ENCODE results near the gene FLNB. TPM values are rescaled to one million over a fixed set of nuclear protein-coding genes. Genes with fewer than 3 reads are reported as not detected.

FLNB gene
- total RNA-seq, 1 donor from 2014 or later: 80.9 TPM

- Histone ChIP-seq H3K9me3 (ENCODE audit: control insufficient read depth in 3 of 3, low read length in 3 of 3) (no peaks in the 10 kb centered on the region), H3K4me3 (ENCODE audit: low read length in 3 of 3) (peak overlapping the region in 2 of 3 donors; percentile 19 to 41), H3K9ac (ENCODE audit: low read depth in 1 of 3, low read length in 3 of 3) (peak overlapping the region in 1 of 3 donors; percentile 11), H3K36me3 (ENCODE audit: control insufficient read depth in 3 of 3, insufficient read depth in 3 of 3, low read length in 3 of 3) (no peaks in the 10 kb centered on the region), H3K27ac (ENCODE audit: low read depth, low read length) (no peak overlapping the region), H3K4me1 (ENCODE audit: control insufficient read depth in 3 of 3, insufficient read depth in 3 of 3, low read length in 3 of 3) (peaks cover 11 to 14% (median 11%) of the 10 kb centered on the region in 3 donors), H3K27me3 (ENCODE audit: control insufficient read depth in 3 of 3, insufficient read depth in 3 of 3, low read length in 3 of 3) (no peaks in the 10 kb centered on the region)
Observed at GRCh38 chr3:58217209-58217811, 209.1 kb downstream of the FLNB start.

DNA sequence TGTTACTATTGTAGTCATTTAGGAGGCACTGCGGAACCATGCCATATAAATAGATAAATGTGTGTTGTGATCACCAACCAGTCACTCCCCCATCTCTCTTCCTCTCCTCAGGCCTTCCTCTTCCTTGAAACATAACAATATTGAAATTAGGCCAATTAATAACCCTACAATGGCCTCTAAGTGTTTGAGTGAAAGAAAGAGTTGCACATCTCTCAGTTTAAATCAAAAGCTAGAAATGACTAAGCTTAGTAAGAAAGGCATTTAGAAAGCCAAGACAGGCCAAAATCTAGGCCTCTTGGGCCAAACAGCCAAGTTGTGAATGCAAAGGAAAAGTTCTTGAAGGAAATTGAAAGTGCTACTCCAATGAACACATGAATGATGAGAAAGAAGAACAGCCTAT, 210.7 kb downstream of the FLNB start:
- no peak overlapping the region for H3K9ac ChIP-seq (ENCODE audit: low read depth in 1 of 3, low read length in 3 of 3)
- no peaks in the 10 kb centered on the region for H3K9me3 ChIP-seq (ENCODE audit: control insufficient read depth in 3 of 3, low read length in 3 of 3)
- H3K4me3 ChIP-seq (ENCODE audit: low read length in 3 of 3): no peak overlapping the region
- peaks cover 11 to 14% (median 11%) of the 10 kb centered on the region in 3 donors for H3K4me1 ChIP-seq (ENCODE audit: control insufficient read depth in 3 of 3, insufficient read depth in 3 of 3, low read length in 3 of 3)
- no peak overlapping the region for H3K27ac ChIP-seq (ENCODE audit: low read depth, low read length)
- no peaks in the 10 kb centered on the region for H3K27me3 ChIP-seq (ENCODE audit: control insufficient read depth in 3 of 3, insufficient read depth in 3 of 3, low read length in 3 of 3)
- H3K36me3 ChIP-seq (ENCODE audit: control insufficient read depth in 3 of 3, insufficient read depth in 3 of 3, low read length in 3 of 3): no peaks in the 10 kb centered on the region

Other genes starting within 250 kb of the FLNB start
- gene DNASE1L3, start 202.6 kb downstream of the FLNB start, total RNA-seq: 1.0 TPM
- 5.2 TPM for gene ABHD6, start 229.4 kb downstream of the FLNB start, total RNA-seq

Measured in skeletal muscle tissue (tissue), 4 donors.